HCT116 (cell line): Measurements from ENCODE around the gene LYPD8. TPM values are rescaled to one million over a fixed set of nuclear protein-coding genes. Genes with fewer than 3 reads are reported as not detected.

ENCODE experiments used
- ATAC-seq: fragments of 200-7000 bp; cut with Tn5 transposase; 2 replicates; pipeline ENCODE4 v1.9.1; 2020; ENCODE audit warnings: mild to moderate bottlenecking, moderate library complexity
- BruUV-seq: library from RNA; stranded (reverse); fragments of 400-500 nt; replicated peaks from 2 replicates; lab custom pipeline; 2021; lab: Mats Ljungman, UMichigan
- CTCF ChIA-PET: fragments of 300-600 bp; sonication (Branson Sonifier 250); formaldehyde crosslinking; loops from one replicate; lab custom pipeline; 2021; ENCODE audit warnings: antibody characterized with exemption; lab: Charles Lee
- POLR2A ChIA-PET: fragments of 300-600, 350-600 bp; sonication (Branson Sonifier 250); formaldehyde crosslinking; loops from one replicate; lab custom pipeline; 2021; ENCODE audit warnings: antibody characterized with exemption; lab: Charles Lee
- RAD21 ChIA-PET, 2 experiments: fragments of 300-600 bp; sonication (Branson Sonifier 250); formaldehyde crosslinking; loops; one replicate each; lab custom pipeline; 2023; ENCODE audit warnings: low total read pairs in 2 of 2; ENCODE audit not compliant: uncharacterized antibody in 2 of 2, unreplicated experiment in 2 of 2, low non-redundant PET in 1 of 2; lab: Charles Lee
- DNase-seq: peaks from one replicate; pipeline ENCODE4 v3.0.0-alpha.2; 2010; ENCODE audit warnings: low read depth, low spot score
- H2AFZ ChIP-seq: fragments of 200-600 bp; shearing (Covaris generic), sonication (generic); 2 replicates; pipeline ENCODE4 v1.6.1; 2017; ENCODE audit warnings: low read depth, mixed run types, mixed read lengths, antibody characterized with exemption, low read length; ENCODE audit not compliant: poor library complexity, severe bottlenecking
- H3K27ac ChIP-seq: 2 replicates; pipeline ENCODE4 v1.5.1; 2012; ENCODE audit warnings: low read depth, low read length
- H3K27me3 ChIP-seq: fragments of 200-600 bp; sonication (generic); 2 replicates; pipeline ENCODE4 v1.6.1; 2016; ENCODE audit warnings: mixed run types, low read length, mixed read lengths; ENCODE audit not compliant: insufficient read depth
- H3K36me3 ChIP-seq, 2 experiments: fragments of 200-500 bp in 1 of 2; fragments of 200-600 bp in 1 of 2; sonication (Bioruptor generic) in 1 of 2; sonication (generic) in 1 of 2; 2 replicates each; pipeline versions ENCODE4 v1.5.1 to v1.6.1; 2014 to 2016; ENCODE audit warnings: low read length in 2 of 2, inconsistent platforms in 1 of 2, mixed read lengths in 1 of 2, mixed run types in 1 of 2; ENCODE audit not compliant: insufficient read depth in 2 of 2, control insufficient read depth in 1 of 2
- H3K4me1 ChIP-seq, 2 experiments: fragments of 200-600 bp in 1 of 2; sonication (generic) in 1 of 2; 2 replicates each; pipeline versions ENCODE4 v1.5.1 to v1.6.1; 2012 to 2017; ENCODE audit warnings: low read length in 2 of 2, inconsistent platforms in 1 of 2, mild to moderate bottlenecking in 1 of 2, mixed read lengths in 1 of 2, mixed run types in 1 of 2, moderate library complexity in 1 of 2; ENCODE audit not compliant: insufficient read depth in 2 of 2, control insufficient read depth in 1 of 2
- H3K4me2 ChIP-seq: fragments of 200-600 bp; sonication (generic); 2 replicates; pipeline ENCODE4 v1.6.1; 2017; ENCODE audit warnings: mixed run types, low read length, mixed read lengths
- H3K4me3 ChIP-seq, 2 experiments: fragments of 200-600 bp in 1 of 2; sonication (generic) in 1 of 2; replicated peaks in 1 of 2; 2 replicates each; pipeline ENCODE4 v1.5.1; 2011 to 2016; ENCODE audit warnings: low read length in 2 of 2, control low read depth in 1 of 2, low read depth in 1 of 2, mild to moderate bottlenecking in 1 of 2, mixed read lengths in 1 of 2, mixed run types in 1 of 2
- H3K79me2 ChIP-seq: fragments of 200-600 bp; sonication (generic); 2 replicates; pipeline ENCODE4 v1.6.1; 2017; ENCODE audit warnings: mild to moderate bottlenecking, mixed run types, low read length, moderate library complexity, mixed read lengths; ENCODE audit not compliant: insufficient read depth
- H3K9ac ChIP-seq: fragments of 200-600 bp; sonication (generic); 2 replicates; pipeline ENCODE4 v1.6.1; 2016; ENCODE audit warnings: low read length, mixed read lengths
- H3K9me2 ChIP-seq: fragments of 200-600 bp; sonication (generic), shearing (Covaris generic); 2 replicates; pipeline ENCODE4 v1.6.1; 2017; ENCODE audit warnings: mixed run types, mild to moderate bottlenecking, moderate library complexity; ENCODE audit not compliant: insufficient read depth
- H3K9me3 ChIP-seq, 2 experiments: fragments of 200-500 bp in 1 of 2; fragments of 200-600 bp in 1 of 2; sonication (Bioruptor generic) in 1 of 2; sonication (generic) in 1 of 2; 2 replicates each; pipeline ENCODE4 v1.6.1; 2014 to 2017; ENCODE audit warnings: low read length in 2 of 2, mixed read lengths in 2 of 2, inconsistent platforms in 1 of 2, low read depth in 1 of 2, mild to moderate bottlenecking in 1 of 2, mixed run types in 1 of 2, moderate library complexity in 1 of 2; ENCODE audit not compliant: control insufficient read depth in 1 of 2, insufficient read depth in 1 of 2
- H4K20me1 ChIP-seq: fragments of 200-600 bp; sonication (generic), shearing (Covaris generic); 2 replicates; pipeline ENCODE4 v1.6.1; 2017; ENCODE audit warnings: mixed run types, mild to moderate bottlenecking, moderate library complexity; ENCODE audit not compliant: insufficient read depth
- CEBPB ChIP-seq: IDR thresholded peaks from 2 replicates; pipeline ENCODE4 v1.6.1; 2012; ENCODE audit warnings: low read depth
- EGR1 ChIP-seq: IDR thresholded peaks from 2 replicates; pipeline ENCODE4 v1.6.1; 2012; ENCODE audit warnings: low read depth
- ELF1 ChIP-seq: IDR thresholded peaks from 2 replicates; pipeline ENCODE4 v1.6.1; 2012; ENCODE audit warnings: low read depth, borderline replicate concordance
- EZH2 ChIP-seq: fragments of 200-600 bp; sonication (generic); IDR thresholded peaks from 2 replicates; pipeline ENCODE4 v1.6.1; 2017; ENCODE audit warnings: antibody characterized with exemption, mixed run types
- EZH2phosphoT487 ChIP-seq: fragments of 200-600 bp; IDR thresholded peaks from 2 replicates; pipeline ENCODE4 v1.6.1; 2018; ENCODE audit warnings: antibody characterized with exemption, borderline replicate concordance
- FOSL1 ChIP-seq: IDR thresholded peaks from 2 replicates; pipeline ENCODE4 v1.6.1; 2012; ENCODE audit warnings: low read depth
- POLR2A ChIP-seq: IDR thresholded peaks from 2 replicates; pipeline ENCODE4 v1.7.0; 2011; ENCODE audit warnings: borderline replicate concordance; ENCODE audit not compliant: insufficient read depth, insufficient read length; ENCODE audit errors: extremely low read depth
- RAD21 ChIP-seq: IDR thresholded peaks from 2 replicates; pipeline ENCODE4 v1.6.1; 2012; ENCODE audit warnings: low read depth, mild to moderate bottlenecking
- SIN3A ChIP-seq: IDR thresholded peaks from 2 replicates; pipeline ENCODE4 v1.6.1; 2012; ENCODE audit warnings: low read depth
- SP1 ChIP-seq: IDR thresholded peaks from 2 replicates; pipeline ENCODE4 v1.6.1; 2012; ENCODE audit warnings: low read depth
- TCF7L2 ChIP-seq: IDR thresholded peaks from 2 replicates; pipeline ENCODE4 v1.7.0; 2011; ENCODE audit warnings: borderline replicate concordance, inconsistent platforms; ENCODE audit not compliant: insufficient read depth, insufficient read length; ENCODE audit errors: extremely low read depth
- YY1 ChIP-seq: IDR thresholded peaks from 2 replicates; pipeline ENCODE4 v1.6.1; 2011; ENCODE audit warnings: low read length, low read depth, moderate library complexity, mild to moderate bottlenecking; ENCODE audit not compliant: insufficient replicate concordance; ENCODE audit errors: extremely low read depth
- ZFX ChIP-seq: fragments of 450-650 bp; IDR thresholded peaks from 2 replicates; pipeline ENCODE4 v1.6.1; 2017
- ZNF274 ChIP-seq: fragments of 200-500 bp; sonication (Bioruptor generic); IDR thresholded peaks from 2 replicates; pipeline ENCODE4 v1.6.1; 2014; ENCODE audit warnings: mild to moderate bottlenecking, low read depth, low read length, inconsistent platforms
- intact Hi-C: fragments of 100-400 bp; cut with micrococcal nuclease; formaldehyde crosslinking; loops from 2 replicates; pipeline ENCODE4 v1.10.0; 2022
- total RNA-seq: library from RNA; stranded (reverse); gene quantifications from one replicate; pipeline ENCODE4 v1.2.1, GENCODE V29; 2021; ENCODE audit not compliant: unreplicated experiment
- TF ChIP-seq, protein P1 (sequence below): IDR thresholded peaks from 2 replicates; pipeline ENCODE4 v1.6.1; 2012
- TF ChIP-seq, protein P2 (sequence below): IDR thresholded peaks from 2 replicates; pipeline ENCODE4 v1.6.1; 2011; ENCODE audit warnings: mild to moderate bottlenecking, low read length, moderate library complexity; ENCODE audit not compliant: insufficient replicate concordance; ENCODE audit errors: extremely low read depth
- TF ChIP-seq, protein P3 (sequence below), 3 experiments: fragments of 200-600 bp in 1 of 3; sonication (generic) in 1 of 3; IDR thresholded peaks in 2 of 3; conservative IDR thresholded peaks in 1 of 3; 2 replicates each; pipeline ENCODE4 v1.5.1; 2012 to 2017; ENCODE audit warnings: low read depth in 2 of 3, low read length in 2 of 3, antibody characterized with exemption in 1 of 3, borderline replicate concordance in 1 of 3, control low read depth in 1 of 3, mild to moderate bottlenecking in 1 of 3, mixed read lengths in 1 of 3, mixed run types in 1 of 3, moderate library complexity in 1 of 3; ENCODE audit not compliant: insufficient read depth in 1 of 3
- TF ChIP-seq, protein P4 (sequence below): IDR thresholded peaks from 2 replicates; pipeline ENCODE4 v1.6.1; 2012

LYPD8 gene
- total RNA-seq, 1 experiment from 2014 or later, result not detected

DNA sequence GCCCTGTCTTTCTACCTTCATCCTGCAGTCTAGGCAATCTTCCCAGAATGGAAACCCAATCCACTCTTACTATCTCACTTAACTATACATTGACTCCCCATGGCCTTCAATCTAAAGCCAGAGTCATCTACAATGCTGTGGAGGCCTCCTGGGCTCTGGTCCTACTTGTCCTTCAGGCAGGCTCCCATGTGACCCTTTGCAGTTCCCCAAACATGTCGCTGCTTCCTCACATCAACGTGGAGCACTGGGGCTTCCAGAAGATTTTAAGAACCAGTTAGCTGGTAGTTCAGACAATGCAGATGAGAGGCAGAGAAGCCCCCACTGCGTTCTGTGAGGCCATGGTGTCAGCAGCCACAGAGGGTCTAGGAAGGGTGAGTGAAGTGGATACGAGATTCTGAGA lies 18.6 kb downstream of the LYPD8 start:
- Histone ChIP-seq H4K20me1 (no peaks in the 10 kb centered on the region), H3K36me3 (no peaks in the 10 kb centered on the region), H3K79me2 (no peaks in the 10 kb centered on the region), H3K4me3 (no peak overlapping the region), H3K4me1 (no peaks in the 10 kb centered on the region), H3K4me2 (no peak overlapping the region), H3K9me2 (no peaks in the 10 kb centered on the region), H3K9ac (no peak overlapping the region), H3K9me3 (no peaks in the 10 kb centered on the region), H3K27me3 (no peaks in the 10 kb centered on the region), H3K27ac (no peak overlapping the region), H2AFZ (no peak overlapping the region)
- CTCF ChIA-PET, result no interaction called here
- RAD21 ChIA-PET, result no interaction called here
- no peak for ATAC-seq
- intact Hi-C loops, result no loop called here
- BruUV-seq, result no TSS peak
- POLR2A ChIA-PET, result no interaction called here
- DNase-seq, result no peak
- TF ChIP-seq, protein P1, sequence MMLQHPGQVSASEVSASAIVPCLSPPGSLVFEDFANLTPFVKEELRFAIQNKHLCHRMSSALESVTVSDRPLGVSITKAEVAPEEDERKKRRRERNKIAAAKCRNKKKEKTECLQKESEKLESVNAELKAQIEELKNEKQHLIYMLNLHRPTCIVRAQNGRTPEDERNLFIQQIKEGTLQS, result no peak
- no peak for TF ChIP-seq SP1
- TF ChIP-seq EZH2, result no peak
- no peak for TF ChIP-seq EGR1
- TF ChIP-seq ELF1, result no peak
- TF ChIP-seq, protein P2, sequence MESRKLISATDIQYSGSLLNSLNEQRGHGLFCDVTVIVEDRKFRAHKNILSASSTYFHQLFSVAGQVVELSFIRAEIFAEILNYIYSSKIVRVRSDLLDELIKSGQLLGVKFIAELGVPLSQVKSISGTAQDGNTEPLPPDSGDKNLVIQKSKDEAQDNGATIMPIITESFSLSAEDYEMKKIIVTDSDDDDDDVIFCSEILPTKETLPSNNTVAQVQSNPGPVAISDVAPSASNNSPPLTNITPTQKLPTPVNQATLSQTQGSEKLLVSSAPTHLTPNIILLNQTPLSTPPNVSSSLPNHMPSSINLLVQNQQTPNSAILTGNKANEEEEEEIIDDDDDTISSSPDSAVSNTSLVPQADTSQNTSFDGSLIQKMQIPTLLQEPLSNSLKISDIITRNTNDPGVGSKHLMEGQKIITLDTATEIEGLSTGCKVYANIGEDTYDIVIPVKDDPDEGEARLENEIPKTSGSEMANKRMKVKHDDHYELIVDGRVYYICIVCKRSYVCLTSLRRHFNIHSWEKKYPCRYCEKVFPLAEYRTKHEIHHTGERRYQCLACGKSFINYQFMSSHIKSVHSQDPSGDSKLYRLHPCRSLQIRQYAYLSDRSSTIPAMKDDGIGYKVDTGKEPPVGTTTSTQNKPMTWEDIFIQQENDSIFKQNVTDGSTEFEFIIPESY, result no peak
- TF ChIP-seq ZNF274, result no peak
- TF ChIP-seq, protein P3, sequence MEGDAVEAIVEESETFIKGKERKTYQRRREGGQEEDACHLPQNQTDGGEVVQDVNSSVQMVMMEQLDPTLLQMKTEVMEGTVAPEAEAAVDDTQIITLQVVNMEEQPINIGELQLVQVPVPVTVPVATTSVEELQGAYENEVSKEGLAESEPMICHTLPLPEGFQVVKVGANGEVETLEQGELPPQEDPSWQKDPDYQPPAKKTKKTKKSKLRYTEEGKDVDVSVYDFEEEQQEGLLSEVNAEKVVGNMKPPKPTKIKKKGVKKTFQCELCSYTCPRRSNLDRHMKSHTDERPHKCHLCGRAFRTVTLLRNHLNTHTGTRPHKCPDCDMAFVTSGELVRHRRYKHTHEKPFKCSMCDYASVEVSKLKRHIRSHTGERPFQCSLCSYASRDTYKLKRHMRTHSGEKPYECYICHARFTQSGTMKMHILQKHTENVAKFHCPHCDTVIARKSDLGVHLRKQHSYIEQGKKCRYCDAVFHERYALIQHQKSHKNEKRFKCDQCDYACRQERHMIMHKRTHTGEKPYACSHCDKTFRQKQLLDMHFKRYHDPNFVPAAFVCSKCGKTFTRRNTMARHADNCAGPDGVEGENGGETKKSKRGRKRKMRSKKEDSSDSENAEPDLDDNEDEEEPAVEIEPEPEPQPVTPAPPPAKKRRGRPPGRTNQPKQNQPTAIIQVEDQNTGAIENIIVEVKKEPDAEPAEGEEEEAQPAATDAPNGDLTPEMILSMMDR (IDR thresholded peaks at IDR 0.05 in 2 of 3, conservative IDR thresholded peaks at IDR 0.05 in 1 of 3; ENCODE audit: borderline replicate concordance in 1 of 3, insufficient read depth in 1 of 3, low read depth in 2 of 3, low read length in 2 of 3), result no peak
- TF ChIP-seq CEBPB, result no peak
- TF ChIP-seq SIN3A, result no peak
- TF ChIP-seq TCF7L2, result no peak
- TF ChIP-seq POLR2A, result no peak
- TF ChIP-seq FOSL1, result no peak
- no peak for TF ChIP-seq ZFX
- no peak for TF ChIP-seq EZH2phosphoT487
- TF ChIP-seq, protein P4, sequence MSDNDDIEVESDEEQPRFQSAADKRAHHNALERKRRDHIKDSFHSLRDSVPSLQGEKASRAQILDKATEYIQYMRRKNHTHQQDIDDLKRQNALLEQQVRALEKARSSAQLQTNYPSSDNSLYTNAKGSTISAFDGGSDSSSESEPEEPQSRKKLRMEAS, result no peak
- TF ChIP-seq RAD21, result no peak
- no peak for TF ChIP-seq YY1
